GM21619 (cell line): ENCODE results near the gene CCDC3.
"Not testable (repeated sequence)": the region's sequence is repeated elsewhere in the genome, so short reads cannot be mapped to it uniquely, and the experiment has no call there.

ENCODE experiments used
- ATAC-seq: cut with Tn5 transposase; IDR thresholded peaks from one replicate; pipeline ENCODE4 v1.9.1; 2021; ENCODE audit not compliant: unreplicated experiment

The CCDC3 gene

DNA sequence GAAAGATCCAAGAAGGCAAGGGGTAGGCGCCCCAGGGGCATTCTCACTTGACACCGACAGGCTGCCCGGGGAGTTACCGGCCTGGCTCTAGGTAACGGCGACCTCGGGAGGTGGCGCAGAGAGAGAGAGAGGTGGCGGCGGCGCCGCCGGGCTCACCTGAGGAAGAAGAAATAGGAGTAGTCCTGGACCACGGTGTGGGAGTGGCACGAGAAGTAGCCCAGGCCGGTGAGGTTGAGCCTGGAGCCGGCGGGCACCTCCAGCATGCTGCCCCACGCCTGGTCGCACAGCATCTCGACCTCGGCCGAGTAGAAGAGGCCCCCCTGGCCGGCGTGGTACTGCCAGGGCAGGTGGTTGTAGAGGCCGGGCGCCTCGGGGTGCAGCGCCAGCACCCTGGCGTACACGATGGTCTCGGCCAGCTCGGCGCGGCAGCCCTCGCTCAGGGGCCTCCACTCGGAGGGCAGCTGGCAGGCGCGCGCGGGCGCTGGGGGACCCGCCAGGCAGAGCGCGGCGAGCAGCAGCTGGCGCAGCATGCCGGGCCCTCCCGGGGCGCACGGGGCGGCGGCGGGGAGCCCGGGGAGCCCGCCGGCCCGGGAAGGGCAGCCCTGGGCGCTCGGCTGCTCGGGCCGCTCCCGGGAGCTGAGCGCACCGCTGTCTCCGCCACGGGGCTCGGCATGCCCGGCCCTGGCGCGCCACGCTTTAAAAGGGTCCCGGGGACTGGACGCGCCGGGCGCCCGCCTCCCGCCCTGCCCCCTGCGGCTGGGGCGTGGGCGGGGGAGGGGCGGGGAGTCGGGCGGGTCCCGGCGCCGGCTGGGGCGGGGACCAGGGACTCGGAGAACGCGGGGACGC, at the start of gene CCDC3:
CCDC3 (minus strand) TSS at position 673 of the 846 bp plus-strand sequence; CDS start at position 530, 143 bp downstream.
- no peak for ATAC-seq

GRCh38 chr10:13051126-13051694, 49.7 kb upstream of the CCDC3 start:
- ATAC-seq: no peak

- no peak for ATAC-seq
These were observed 48.4 kb upstream of the CCDC3 start for GRCh38 chr10:13049774-13050420.

DNA sequence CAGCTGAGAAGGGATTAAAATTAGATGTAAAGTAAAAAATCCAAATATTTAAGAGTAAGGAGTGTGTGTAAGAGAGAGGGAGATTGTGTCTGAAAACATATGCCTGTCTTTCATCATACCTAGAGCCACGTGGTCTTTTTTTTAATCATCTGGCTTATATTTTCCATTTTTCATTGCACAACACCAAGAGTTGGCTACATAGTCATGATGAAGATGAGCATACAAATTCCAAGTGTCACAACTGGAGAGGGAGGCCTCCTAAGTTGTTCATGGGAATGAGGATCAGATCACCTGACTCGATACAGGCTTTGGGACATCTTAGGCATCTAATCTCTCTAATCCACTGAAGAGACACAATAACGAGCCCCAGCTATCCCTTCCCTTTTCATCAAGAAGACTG, 47.2 kb upstream of the CCDC3 start:
- ATAC-seq: no peak

- ATAC-seq: no peak
These were observed 46.2 kb upstream of the CCDC3 start for GRCh38 chr10:13047529-13048206.

DNA sequence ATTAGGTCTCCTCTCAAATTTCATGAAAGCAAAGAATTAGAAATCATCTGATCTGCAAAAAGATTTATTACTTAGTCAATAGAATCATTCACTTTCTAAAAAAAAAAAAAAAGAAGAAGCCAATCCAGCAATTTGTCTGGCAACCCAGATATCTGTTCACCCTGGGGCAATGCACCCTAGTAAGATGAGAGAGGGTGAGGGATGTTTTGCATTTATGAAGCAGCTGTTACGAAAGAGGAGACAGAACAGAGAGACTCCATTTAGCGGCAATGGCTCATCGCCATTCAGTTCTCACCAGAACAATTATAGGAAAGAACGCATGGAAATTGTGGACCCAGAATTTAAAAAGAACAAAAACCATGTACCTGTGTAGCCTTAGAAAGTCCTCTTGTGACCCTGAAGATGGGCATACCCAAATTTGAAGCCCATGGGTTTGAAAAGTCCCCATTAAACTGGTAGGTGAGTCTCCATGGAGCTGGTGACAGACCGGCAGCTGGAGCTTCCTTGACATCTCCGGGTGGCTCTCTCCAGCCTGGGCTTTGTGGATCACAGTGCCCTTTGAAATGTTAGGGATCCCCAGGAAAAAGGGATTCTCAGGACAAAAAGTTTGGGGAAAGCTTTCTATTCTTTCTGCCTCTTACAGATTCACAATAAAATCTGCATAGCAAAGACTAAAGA, 45.5 kb upstream of the CCDC3 start:
- ATAC-seq: no peak

DNA sequence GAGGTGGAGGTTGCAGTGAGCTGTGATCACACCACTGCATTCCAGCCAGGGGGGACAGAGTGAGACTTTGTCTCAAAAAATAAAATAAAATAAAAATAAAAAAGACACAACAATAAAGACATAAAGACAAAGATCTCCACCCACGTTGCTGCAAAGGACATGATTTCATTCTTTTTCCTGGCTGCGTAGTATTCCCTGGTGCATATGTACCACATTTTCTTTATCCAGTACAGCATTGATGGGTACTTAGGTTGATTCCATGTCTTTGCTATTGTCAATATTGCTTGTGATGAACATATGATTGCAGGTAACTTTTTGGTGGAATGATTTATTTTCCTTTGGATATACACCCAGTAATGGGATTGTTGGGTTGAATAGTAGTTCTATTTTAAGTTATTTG, 42.0 kb upstream of the CCDC3 start:
- ATAC-seq: no peak

- ATAC-seq: no peak
These were observed 38.2 kb upstream of the CCDC3 start for GRCh38 chr10:13039761-13040160.

DNA sequence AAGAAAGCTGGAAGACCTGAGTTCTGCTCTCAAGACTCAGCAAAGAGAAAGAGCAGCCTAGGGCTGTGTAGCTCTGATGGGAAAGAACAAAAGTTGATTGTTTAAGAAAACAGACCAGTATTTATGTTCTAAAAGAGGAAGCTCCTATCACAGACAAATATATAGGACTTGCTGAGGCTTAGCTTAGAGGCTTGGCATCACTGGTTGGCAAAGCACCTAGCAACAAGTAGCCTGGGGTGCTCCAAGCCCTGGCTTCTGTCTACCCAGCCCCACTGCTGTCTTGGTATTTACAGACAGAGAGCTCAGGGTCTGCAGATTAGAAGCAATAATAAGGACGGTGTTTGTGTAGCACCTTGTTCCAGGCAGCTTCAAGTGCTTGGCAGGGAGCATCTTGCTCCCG, 36.9 kb upstream of the CCDC3 start:
- no peak for ATAC-seq

GRCh38 chr10:13037832-13038231, 36.3 kb upstream of the CCDC3 start:
- ATAC-seq: no peak

- ATAC-seq: no peak
These were observed 35.3 kb upstream of the CCDC3 start for GRCh38 chr10:13036841-13037240.

DNA sequence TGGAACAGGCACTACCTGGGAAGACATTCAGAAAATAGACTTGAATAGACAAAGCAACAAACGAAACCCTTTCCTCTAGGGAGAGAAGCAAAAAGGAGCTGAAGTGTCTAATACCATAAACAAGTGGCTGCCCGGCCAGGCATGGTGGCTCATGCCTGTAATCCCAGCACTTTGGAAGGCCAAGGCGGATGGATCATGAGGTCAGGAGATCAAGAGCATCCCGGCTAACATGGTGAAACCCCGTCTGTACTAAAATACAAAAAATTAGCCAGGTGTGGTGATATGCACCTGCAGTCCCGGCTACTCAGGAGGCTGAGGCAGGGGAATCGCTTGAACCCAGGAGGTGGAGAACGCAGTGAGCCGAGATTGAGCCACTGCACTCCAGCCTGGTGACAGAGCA, 34.2 kb upstream of the CCDC3 start:
- not testable (repeated sequence) for ATAC-seq

GRCh38 chr10:13026873-13027272, 25.4 kb upstream of the CCDC3 start:
- no peak for ATAC-seq

- ATAC-seq: no peak
These were observed 22.2 kb upstream of the CCDC3 start for GRCh38 chr10:13023754-13024153.

- no peak for ATAC-seq
These were observed 17.8 kb upstream of the CCDC3 start for GRCh38 chr10:13019280-13019679.

DNA sequence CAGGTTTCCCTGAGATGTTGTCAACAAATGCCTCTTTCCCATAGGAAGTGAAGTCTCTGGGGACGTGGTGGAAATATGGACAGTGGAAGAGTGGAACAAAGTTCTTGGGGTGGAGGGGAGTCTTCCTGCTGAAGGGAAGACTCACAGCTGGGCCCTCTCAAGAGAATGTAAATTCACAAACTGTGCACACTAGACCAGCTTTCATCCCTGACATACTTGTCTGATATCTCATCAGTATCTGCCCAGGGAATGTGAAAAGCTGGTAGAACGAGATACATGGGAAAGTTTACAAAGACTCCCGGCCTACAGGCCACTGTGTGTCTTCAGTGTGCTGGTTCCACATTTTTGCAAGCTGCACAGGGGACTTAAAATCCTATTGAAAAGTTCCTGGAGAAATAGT, 16.7 kb upstream of the CCDC3 start:
- no peak for ATAC-seq

DNA sequence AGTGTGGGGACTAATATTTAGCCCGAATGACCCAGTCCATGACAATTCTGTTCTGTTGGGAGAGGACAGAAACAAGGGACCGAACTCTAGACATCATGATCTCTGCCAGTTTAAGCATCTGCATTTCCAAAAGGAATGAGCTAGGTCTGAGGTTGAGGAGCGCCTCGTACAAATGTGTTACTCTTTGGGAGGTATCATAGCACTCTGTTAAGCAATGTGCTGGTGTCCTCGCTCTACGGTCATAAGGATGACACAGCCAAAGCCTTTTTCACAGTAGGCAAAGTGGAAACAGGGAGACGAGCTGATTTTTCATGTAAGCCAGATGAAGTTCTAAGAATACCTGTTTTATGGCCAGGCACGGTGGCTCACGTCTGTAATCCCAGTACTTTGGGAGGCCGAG, 15.4 kb upstream of the CCDC3 start:
- no peak for ATAC-seq

GRCh38 chr10:13016426-13016825, 14.9 kb upstream of the CCDC3 start:
- no peak for ATAC-seq

GRCh38 chr10:13006037-13006436, 4.5 kb upstream of the CCDC3 start:
- no peak for ATAC-seq

DNA sequence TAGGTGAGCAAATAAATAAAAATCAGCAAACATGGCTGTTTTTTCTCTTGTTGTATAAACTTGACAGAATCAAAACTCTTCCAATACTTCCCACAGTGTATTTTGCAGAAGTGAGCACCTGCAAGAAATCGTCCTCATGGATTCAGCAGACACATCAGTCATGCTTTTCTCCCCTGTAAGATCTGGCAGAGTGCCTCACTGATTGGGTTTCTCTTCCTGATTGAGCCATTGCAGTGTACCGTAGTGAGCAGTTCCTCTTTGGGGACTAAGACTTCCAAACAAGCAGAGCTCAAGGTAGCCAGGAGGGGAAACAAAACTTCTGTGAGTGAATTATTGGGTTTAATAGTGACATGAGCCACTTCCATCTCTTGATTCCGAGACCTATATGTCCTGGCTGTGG, 2.2 kb upstream of the CCDC3 start:
- no peak for ATAC-seq

- ATAC-seq: no peak
These were observed 1.5 kb upstream of the CCDC3 start for GRCh38 chr10:13003004-13003403.
